Frontal cortex (tissue), 4 donors: ENCODE results near the gene NUDT3. TPM values are rescaled to one million over a fixed set of nuclear protein-coding genes. Genes with fewer than 3 reads are reported as not detected.
"Not testable (repeated sequence)": the region's sequence is repeated elsewhere in the genome, so short reads cannot be mapped to it uniquely, and the experiment has no call there.

Source experiments
- DNase-seq, 2 donors: peaks; one replicate each; pipeline ENCODE4 v3.0.0; 2012; ENCODE audit warnings: low spot score in 2 of 2
- FAIRE-seq: peaks from 2 replicates; lab custom pipeline; 2012; peaks lifted over from hg19 to GRCh38; lab: Jason Lieb, UNC
- total RNA-seq: library from RNA; depleted of rRNA; stranded (reverse); fragments of >200 nt; gene quantifications from one replicate; pipeline ENCODE4 v1.2.3, GENCODE V29; 2014
- donor health status: control.
- donor health status: control.
- donor health status: control.

Gene NUDT3
- 96.2 TPM for total RNA-seq

DNA sequence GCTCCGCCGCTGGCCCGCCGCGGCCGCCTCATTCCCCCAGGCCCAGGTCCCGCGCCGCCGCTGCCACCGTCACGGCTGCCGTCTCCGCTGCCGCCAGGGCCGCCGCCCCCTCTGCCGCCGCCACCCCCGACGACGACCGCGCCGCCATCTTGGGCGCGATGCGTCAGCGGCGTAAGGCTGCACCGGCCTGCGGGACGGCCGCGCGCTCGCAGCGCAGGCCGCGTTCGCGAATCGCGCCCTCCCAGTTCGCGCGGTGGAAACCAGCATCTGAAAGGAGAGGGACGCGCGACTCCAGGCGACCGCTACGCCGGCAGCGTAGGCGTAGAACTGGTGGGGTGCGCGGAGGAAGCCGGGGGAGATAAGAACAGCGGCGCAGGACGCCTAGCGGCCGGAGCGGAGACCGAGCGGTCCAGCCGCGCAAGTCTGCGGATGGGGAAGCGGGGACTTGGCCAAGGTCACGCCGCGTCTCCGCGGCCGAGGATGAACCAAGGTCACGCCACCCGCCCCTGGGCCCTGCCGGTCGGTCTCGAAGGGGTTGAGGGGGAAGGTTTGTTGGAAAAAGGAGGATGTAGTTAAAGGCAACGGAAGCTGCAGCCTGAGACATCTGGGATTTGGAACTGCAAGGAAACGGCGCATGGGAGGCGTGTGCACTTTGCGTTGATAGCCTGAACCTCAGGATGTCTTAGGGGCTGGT, at the start of gene NUDT3:
TSS of gene NUDT3 (minus strand) at position 173 of the 694 bp plus-strand sequence. CDS start 307 bp downstream, outside the sequence.
- DNase-seq (peak; percentile 88 to 91), FAIRE-seq (no peak)

DNA sequence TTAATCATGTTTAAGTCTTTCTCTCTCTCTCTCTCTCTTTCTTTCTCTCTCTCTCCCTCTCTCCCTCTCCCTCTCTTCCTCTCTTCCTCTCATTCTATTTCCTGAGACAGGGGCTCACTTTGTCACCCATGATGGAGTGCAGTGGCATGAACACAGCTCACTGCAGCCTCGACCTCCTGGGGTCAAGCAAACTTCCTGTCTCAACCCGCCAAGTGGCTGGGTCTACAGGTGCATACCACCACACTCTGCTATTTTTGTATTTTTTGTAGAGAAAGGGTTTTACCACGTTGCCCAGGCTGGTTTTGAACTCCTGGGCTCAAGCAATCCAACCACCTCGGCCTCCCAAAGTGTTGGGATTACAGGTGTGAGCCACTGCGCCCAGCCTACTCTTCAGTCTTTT, 49.1 kb upstream of the NUDT3 start:
- DNase-seq, result no peak
- FAIRE-seq, result no peak

DNA sequence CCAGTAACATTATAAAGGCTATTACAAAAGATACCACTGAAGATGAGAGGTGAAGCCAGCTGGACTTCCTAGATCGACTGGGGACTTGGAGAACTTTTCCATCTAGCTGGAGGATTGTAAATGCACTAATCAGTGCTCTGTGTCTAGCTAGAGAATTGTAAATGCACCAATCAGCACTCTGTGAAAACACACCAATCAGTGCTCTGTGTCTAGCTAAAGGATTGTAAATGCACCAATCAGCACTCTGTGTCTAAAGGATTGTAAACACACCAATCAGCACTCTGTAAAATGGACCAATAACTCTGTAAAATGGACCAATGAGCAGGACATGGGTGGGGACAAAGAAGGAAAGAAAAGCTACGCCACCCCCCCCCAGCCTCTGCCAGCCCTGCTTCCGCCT, 47.0 kb upstream of the NUDT3 start:
- DNase-seq (no peak), FAIRE-seq (no peak)

DNA sequence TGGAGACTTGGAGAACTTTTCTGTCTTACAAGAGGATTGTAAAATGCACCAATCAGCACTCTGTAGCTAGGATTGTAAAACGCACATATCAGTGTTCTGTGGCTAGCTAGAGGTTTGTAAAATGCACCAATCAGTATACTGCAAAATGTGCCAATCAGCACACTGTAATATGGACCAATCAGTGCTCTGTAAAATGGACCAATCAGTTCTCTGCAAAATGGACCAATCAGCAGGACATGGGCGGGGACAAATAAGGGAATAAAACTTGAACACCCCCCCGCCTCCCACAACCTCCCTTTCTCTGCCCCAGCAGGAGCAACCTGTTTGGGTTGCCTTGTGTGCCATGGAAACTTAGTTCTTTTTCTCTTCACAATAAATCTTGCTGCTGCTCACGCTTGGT, 46.2 kb upstream of the NUDT3 start:
- DNase-seq, result no peak
- FAIRE-seq, result no peak

DNA sequence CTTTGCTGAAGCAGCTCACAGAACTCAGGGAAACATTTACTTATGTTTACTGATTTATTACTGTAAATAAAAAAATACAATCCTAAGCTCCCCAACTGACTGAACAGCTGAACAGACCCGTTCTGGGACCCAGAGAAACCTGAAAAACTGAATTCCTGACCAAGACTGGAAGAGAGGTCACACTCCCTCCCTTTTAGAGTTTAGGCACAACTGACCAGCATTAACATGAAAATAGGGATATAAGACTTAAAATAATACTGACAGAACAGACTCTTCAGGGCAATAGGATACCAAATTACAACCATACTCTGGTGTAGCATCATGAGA, 45.1 kb upstream of the NUDT3 start:
- FAIRE-seq (no peak), DNase-seq (no peak)

DNA sequence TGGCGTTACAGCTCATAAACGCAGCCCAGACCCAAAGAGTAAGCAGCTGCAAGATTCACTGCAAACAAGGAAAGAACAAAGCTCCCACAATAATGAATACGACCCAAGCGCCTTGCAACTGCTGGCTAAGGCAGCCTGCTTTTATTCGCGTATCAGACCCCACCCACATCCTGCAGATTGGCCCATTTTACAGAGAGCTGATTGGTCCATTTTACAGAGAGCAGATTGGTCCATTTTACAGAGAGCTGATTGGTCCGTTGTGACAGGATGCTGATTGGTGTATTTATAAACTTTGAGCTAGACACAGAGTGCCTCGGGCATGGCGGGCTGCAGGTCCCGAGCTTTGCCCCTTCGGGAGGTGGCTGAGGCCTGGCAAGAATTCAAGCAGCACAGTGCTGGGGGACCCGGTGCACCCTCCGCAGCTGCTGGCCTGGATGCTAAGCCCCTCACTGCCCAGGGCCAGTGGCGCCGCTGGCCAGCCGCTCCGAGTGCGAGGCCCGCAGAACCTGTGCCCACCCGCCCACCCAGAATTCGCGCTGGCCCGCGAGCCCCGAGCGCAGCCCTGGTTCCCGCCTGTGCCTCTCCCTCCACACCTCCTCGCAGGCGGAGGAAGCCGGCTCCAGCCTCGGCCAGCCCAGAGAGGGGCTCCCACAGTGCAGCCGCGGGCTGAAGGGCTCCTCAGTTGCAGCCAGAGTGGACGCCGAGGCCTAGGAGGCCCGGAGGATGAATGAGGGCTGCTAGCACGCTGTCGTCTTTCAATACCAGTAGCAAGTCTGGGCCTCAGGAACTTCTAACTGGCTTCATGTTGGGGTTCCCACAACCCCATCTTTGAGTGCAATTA, 44.6 kb upstream of the NUDT3 start:
- no peak for DNase-seq
- no peak for FAIRE-seq

DNA sequence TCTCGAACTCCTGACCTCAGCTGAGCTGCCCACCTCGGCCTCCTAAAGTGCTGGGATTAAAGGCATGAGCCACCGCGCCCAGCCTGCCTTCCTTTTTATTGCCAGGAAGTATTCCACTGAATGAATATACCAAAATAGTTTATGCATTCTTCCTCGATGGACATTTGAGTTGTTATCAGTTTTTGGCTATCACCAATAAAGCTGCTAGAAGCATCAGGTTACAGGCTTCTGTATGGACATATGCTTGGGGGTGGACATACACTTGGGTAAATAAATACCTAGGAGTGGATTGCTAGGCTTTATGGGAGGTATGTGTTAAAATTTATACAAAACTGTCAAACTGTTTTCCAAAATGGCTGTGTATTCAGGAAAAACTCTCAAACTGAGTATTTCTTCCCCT, 43.4 kb upstream of the NUDT3 start:
- FAIRE-seq, result no peak

DNA sequence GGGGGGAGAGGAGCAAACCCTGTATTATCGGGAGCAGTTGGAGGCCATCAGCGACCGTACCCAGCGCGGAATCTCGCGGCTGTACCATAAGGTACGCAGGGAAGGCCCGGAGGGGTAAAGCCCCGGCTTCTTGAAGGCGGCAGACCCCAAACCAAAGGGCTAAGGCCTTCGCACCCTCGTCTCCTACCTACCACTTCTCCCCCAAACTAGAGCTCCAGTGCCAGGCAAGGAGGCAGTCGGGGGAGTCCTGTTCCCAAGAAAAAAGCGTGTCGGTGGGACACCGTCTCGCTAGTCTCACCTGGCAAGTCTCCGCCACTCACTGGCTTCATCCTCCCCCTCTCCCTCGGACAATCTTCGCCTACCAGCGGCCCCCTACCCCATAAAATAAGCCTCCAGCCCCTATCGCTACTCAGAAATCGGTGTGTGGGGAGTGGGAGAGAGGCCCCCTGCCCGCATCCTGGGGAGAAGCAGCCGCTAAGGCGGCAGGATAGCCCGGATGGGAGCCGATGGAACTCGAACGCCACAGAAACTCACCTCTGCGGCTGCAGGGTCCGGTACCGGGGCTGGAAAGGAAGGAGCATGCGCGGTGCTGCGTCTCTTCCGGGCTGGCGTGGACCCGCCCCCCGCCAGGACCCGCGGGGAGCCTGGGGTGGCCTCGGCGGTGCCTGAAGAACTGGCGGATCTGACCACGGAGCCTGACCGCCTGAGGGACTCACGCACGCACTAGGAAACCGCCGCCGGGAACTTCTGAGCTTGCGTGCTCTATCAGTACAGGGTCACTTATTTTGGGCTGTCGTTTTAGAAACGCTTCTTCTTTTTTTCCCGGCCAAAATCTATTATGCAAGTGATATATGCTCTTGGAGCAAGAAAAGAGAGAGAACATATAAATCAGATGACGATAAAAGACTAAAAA, 33.3 kb upstream of the NUDT3 start, which contains the start of gene RPS10:
TSS of gene RPS10 (minus strand) at position 572 of the 913 bp plus-strand sequence. CDS start 848 bp downstream, outside the sequence.
- DNase-seq, result peak; percentile 80 to 94
- FAIRE-seq, result no peak

More for the DNA sequence above, 43.4 kb upstream of the NUDT3 start:
- no peak for DNase-seq

DNA sequence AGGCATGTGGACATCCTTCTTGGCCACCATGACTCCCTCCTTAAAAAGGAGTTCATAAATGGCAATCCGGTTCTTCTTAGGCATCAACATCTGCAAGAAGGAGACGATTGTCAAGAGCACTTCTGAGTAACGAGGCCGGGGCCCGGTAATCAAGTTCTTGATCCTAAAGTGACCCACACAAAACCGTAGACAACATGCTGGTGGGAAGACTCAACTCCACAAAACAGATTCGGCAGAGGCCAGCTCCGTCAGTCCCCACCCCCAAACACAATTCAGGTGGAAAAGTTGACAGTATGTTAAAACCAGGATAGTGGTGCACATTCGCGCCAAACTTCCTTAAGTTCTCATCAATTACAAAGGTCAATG, 32.6 kb upstream of the NUDT3 start:
- DNase-seq, result no peak
- FAIRE-seq, result no peak

DNA sequence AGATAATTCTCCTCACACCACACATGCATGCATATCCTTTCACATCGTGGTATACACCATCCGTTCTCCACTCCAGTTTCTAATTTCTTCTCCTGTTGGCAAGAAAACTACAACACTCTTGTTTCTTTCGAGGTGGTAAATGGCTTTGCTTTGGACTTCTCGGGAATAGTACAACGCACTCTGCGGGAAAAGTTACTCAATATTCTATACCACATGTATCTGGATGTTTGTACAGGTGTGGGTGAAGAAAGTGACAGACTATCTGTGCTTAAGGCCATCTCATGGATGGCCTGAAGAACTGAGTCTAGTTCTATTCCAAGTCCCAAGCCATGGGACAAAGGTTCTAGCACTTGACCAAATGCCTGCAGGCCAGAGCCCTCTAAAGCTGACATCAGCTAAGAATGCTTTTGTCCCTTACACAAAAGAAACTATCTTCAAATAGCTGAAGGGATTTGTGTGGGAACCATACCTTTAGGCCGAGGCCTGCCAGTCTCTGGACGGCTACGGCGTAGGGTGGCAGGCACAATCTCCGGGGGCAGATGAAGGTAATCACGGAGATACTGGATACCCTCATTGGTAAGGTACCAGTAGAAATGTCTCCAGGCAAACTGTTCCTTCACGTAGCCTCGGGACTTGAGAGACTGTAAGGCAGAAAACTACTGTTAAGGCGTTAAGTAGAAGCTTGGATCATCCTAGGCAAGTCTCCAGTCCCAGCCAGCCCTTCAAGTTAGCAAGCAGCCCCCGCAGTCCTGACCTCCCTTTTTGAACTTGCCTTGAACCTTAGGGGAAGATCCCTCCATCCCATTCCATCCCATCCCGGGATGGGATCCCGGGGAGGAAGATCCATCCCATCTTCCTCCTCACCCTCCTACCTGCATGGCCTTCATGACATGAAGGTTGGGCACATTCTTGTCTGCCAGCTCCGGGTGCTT, 32.0 kb upstream of the NUDT3 start:
- DNase-seq, result no peak
- FAIRE-seq, result no peak

DNA sequence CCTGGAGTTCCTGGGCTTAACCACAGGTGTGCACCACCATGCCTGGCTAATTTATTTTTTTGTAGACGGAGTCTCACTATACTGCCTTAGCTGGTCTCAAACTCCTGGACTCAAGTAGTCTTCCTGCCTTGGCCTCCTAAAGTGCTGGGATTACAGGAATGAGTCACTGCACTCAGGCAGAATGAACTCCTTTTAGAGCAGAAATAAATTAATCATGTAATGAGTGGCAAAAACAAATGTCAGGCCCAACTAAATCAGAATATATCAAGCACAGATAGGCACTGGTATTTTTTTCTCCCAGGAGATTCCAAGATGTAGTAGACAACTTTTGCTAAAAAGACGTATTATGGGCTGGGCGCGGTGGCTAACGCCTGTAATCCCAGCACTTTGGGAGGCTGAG, 30.8 kb upstream of the NUDT3 start:
- FAIRE-seq, result no peak
- DNase-seq, result no peak

DNA sequence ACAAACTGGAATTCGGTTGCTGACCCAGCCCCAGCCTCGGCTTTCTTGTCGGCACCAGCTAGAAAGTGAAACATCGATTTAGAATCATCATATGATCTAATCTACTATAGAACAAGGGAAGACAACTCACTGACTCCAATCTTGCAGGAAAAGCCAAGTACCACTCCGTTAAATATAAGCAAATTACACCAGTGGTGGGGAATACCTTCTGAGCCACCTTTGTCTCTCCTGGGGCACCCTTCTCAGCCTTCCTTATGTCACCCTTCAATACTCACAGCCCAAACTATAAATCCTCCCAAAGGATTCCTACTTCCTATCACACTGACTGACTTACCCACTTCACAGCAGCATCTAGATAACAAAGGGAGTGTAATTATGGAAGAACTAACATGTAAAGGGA, 25.9 kb upstream of the NUDT3 start:
- no peak for DNase-seq
- no peak for FAIRE-seq

DNA sequence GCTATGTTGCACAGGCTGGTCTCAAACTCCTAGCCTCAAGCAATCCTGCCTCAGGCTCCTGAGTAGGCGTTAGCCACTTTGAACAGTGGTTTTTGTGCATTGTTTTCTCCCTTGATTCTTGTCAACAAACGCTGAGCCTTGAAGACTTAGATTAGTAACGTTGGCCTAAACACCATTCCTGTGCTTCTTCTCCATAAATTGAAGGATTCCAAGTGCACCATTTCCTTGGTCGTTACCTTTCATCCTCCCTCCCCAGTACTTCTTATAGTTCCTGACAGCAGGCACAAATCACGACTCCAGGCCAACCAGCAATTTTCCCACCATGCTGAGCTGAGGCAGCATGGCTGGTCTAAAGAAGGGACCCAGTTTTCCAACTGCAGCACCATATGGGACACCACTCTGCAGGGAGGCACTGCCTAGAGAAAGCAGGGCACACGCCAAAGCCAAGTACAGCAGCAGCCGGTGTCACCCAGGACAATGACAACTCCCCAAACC, 24.5 kb upstream of the NUDT3 start:
- no peak for FAIRE-seq
- no peak for DNase-seq

DNA sequence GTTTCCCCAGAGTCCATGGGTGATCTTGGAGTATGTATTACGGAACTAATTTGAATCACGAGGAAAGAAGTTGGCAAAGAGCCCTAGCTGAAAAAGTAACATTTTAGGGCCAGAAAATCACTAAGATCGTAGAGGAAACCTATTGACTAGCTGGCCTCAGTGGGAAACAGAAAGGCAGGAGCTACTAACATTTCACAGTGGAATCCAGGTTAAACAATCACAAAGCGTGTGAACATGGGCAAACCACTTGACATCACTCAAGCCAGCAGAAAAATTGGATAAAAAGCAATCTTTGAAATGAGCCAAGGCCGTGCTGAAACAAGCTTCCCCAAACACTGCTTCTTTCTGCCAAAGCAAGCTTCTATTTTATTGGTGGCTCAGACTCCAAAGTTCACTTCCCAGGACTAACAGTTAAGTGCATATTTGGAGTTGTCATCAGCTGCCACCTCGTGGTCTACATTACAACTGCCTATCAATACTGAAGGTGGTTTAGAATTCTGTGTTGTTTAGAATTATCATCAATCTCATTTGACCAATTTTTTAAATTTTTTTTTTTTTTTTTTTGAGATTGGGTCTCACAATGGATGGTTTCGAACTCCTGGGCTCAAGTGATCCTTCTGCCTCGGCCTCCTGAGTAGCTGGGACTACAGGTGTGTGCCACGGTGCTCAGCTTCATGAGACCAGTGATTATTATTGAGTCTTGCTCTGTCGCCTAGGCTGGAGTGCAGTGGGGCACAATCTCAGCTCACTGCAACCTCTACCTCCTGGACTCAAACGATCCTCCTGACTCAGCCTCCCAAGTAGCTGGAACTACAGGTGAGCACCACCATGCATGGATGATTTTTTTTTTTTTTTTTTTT, 22.8 kb upstream of the NUDT3 start:
- FAIRE-seq, result peak; percentile 79
- DNase-seq, result peak; percentile 51 to 72

DNA sequence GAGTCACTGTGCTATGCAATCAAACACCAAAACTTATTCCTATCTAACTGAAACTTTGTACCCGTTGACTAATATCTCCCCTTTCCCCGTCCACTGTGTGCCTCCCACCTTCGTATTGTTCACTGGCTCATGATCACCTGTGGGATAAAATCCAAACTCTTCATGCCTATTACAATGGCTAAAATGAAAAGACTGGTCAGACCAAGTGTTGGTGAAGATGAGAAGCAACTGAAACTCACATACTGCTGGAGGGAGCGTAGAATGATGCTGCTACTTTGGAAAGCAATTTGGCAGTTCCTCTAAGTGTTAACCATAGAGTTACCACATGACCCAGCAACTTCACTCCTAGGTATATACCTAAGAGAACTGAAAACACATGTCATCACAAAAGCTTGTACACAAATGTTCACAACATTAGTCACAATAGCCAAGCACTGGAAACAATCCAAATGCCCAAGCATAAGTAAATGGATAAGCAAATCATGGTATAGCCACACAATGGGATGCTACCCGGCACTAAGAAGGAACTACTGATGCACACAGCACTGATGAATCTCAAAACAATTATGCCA, 20.3 kb upstream of the NUDT3 start:
- no peak for FAIRE-seq
- DNase-seq, result no peak

DNA sequence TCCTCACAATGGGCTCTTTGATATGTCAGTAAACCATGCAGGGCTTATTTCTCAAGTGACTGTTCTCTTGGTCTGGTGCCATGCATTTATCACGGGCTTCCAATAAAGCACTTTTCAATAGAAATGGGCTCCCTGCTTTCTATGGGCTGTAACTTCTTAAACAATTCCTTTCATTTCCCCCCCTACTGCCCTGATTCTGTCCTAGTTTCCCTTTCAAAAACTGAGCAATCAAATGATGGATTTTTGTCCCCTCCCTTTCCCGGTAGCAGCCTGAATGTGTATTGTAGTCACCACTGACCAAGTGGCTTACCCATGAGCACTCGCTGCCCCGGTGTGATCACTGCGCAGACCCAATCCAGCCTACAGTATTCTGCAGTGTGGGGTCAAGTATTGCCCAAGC, 19.5 kb upstream of the NUDT3 start:
- FAIRE-seq, result no peak
- DNase-seq, result peak in 1 of 2 donors; percentile 37

DNA sequence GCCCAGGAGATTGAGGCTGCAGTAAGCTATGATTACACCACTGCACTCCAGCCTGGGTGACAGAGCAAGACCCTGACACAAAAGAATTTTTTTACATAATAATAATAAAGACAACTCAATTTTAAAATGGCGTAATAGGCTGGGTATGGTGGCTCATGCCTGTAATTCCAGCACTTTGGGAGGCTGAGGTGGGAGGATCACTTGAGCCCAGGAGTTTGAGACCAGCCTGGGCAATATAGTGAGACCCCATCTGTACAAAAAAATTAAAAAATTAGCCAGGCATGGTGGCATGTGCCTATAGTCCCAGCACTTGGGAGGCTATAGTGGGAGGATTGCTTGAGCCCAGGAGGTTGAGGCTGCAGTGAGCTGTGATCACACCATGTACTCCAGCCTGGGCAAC, 15.4 kb upstream of the NUDT3 start:
- not testable (repeated sequence) for FAIRE-seq, DNase-seq

DNA sequence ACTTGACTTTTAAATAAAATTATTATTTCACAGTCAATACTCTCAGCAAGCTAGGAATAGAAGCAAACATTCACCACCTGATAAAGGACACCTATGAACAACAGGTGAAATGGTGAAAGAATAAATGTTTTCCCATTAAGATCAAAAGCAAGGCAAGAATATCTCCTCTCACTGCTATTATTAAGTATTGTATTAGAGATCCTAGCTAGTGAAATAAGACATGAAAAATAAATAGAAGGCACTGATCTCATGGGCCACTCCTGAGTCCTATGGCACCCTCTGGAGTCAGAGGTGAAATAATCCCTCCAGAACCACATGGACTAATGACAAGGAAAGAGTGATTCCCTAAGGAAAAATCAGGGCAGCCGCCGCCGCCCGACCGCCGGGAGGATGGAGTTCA, 4.0 kb upstream of the NUDT3 start:
- DNase-seq (no peak), FAIRE-seq (no peak)
